ENCODE measurements around the gene WDR73. TPM values are rescaled to one million over a fixed set of nuclear protein-coding genes. Genes with fewer than 3 reads are reported as not detected.
A peak's percentile ranks its signal among the peaks of the same experiment; 100 is the strongest.

WDR73 gene
- total RNA-seq, 3 donors from 2014 or later (not counting 1 experiment from before 2014, with no cell fraction given): 19.2 to 26.7 (median 19.7) TPM

DNA sequence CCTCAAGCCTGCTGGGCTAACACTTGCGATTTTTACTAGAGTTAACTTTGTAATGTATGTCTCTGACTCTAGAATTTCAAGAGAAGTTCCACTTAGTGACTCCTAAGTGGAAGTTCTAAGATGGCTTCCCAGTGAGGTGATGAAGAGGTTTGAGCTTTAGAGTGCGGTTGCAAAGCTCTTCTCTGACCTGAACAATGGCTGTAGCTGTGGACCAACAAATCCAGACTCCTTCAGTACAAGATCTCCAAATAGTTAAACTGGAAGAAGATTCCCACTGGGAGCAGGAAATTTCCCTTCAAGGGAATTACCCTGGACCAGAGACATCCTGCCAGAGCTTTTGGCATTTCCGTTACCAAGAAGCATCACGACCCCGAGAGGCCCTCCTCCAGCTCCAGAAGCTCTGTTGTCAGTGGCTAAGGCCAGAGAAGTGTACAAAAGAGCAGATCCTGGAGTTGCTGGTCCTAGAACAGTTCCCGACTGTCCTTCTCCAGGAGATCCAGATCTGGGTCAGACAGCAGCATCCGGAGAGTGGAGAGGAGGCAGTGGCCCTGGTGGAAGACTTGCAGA is 22.3 kb downstream of the WDR73 start:
- Histone ChIP-seq H3K4me1 (ENCODE audit: control insufficient read depth, insufficient read depth, low read length) (peaks cover 29% of the 10 kb centered on the region), H3K4me3 (ENCODE audit: low read length) (peak overlapping the region; percentile 53), H3K27me3 (ENCODE audit: control insufficient read depth, insufficient read depth, low read length) (no peaks in the 10 kb centered on the region), H3K36me3 (ENCODE audit: control insufficient read depth, insufficient read depth, low read length) (no peaks in the 10 kb centered on the region), H3K27ac (ENCODE audit: low read length) (peak overlapping the region; percentile 77), H3K9me3 (ENCODE audit: control insufficient read depth, insufficient read depth, low read length) (no peaks in the 10 kb centered on the region)
- intact Hi-C loops (cut with micrococcal nuclease): loop anchor here (1.0 to 5.0 kb wide), 3 partner anchors 23 to 351 kb away; partner anchors contain the start of genes PDE8A and WDR73
- WGBS (ENCODE audit: insufficient coverage): 45% methylated on average over 7 of the region's 7 CpGs
- DNase-seq (no peak), ATAC-seq (no peak)
- H3K4me1 Mint-ChIP-seq: peaks cover 44 to 45% of the 10 kb centered on the region in 2 donors
- no peaks in the 10 kb centered on the region for H3K36me3 Mint-ChIP-seq
- TF ChIP-seq, protein P1, sequence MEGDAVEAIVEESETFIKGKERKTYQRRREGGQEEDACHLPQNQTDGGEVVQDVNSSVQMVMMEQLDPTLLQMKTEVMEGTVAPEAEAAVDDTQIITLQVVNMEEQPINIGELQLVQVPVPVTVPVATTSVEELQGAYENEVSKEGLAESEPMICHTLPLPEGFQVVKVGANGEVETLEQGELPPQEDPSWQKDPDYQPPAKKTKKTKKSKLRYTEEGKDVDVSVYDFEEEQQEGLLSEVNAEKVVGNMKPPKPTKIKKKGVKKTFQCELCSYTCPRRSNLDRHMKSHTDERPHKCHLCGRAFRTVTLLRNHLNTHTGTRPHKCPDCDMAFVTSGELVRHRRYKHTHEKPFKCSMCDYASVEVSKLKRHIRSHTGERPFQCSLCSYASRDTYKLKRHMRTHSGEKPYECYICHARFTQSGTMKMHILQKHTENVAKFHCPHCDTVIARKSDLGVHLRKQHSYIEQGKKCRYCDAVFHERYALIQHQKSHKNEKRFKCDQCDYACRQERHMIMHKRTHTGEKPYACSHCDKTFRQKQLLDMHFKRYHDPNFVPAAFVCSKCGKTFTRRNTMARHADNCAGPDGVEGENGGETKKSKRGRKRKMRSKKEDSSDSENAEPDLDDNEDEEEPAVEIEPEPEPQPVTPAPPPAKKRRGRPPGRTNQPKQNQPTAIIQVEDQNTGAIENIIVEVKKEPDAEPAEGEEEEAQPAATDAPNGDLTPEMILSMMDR (IDR thresholded peaks at IDR 0.05): no peak
- H3K9me3 Mint-ChIP-seq: no peaks in the 10 kb centered on the region
- H3K27ac Mint-ChIP-seq: peak overlapping the region; percentile 97 to 99
- no peaks in the 10 kb centered on the region for H3K27me3 Mint-ChIP-seq (ENCODE audit: low read depth in 2 of 2)
- H3K4me3 Mint-ChIP-seq: peak overlapping the region; percentile 99

DNA sequence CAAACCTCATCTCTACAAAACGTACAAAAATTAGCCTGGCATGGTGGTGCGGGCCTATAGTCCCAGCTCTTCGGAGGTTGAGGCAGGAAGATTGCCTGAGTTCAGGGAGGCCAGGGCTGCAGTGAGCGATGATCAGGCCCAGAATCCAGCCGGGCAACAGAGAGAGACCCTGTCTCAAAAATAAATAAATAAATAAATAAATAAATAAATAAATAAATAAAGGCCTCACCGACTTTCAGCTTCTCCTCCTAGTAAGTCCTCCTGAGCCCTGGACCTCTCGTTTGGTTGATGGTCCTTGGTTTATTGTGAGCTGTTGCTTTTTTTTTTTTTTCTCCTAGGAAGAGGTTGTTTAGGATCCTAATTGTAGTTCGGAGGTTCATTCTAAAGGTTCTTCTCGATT is 25.1 kb downstream of the WDR73 start:
- Mint-ChIP-seq H3K4me3 (peak overlapping the region; percentile 21), H3K4me1 (peaks cover 26 to 27% of the 10 kb centered on the region in 2 donors), H3K27me3 (ENCODE audit: low read depth in 2 of 2) (no peaks in the 10 kb centered on the region), H3K36me3 (no peaks in the 10 kb centered on the region), H3K27ac (no peak overlapping the region), H3K9me3 (no peaks in the 10 kb centered on the region)
- Histone ChIP-seq H3K27ac (ENCODE audit: low read length) (no peak overlapping the region), H3K4me3 (ENCODE audit: low read length) (no peak overlapping the region), H3K27me3 (ENCODE audit: control insufficient read depth, insufficient read depth, low read length) (no peaks in the 10 kb centered on the region), H3K9me3 (ENCODE audit: control insufficient read depth, insufficient read depth, low read length) (no peaks in the 10 kb centered on the region), H3K36me3 (ENCODE audit: control insufficient read depth, insufficient read depth, low read length) (no peaks in the 10 kb centered on the region), H3K4me1 (ENCODE audit: control insufficient read depth, insufficient read depth, low read length) (peaks cover 26% of the 10 kb centered on the region)
- WGBS (ENCODE audit: insufficient coverage): 95% methylated on average over 5 of the region's 9 CpGs
- ATAC-seq: no peak
- intact Hi-C loops (cut with micrococcal nuclease): no loop called here
- TF ChIP-seq, protein P1 (IDR thresholded peaks at IDR 0.05): no peak
- no peak for DNase-seq

DNA sequence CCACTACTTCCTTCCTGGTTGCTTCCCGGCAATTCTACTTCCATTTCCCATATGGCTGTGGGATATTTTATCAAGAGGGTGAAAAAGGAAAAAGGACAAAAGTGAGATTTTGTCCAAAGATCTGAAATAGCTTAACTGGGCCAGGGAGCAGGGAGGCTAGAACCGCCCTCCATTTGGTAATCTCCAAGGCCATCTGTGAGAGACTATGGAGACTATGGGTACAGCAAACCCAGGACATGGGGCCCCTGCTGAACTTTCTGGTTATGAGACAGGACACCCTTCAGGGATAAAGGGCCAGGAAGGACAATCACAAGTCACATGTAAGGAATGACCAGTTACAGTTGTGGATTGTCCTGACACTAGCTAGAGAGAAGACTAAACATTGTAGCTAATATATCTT is 29.0 kb downstream of the WDR73 start:
- Mint-ChIP-seq H3K9me3 (peaks cover 2 to 3% of the 10 kb centered on the region in 2 donors), H3K4me1 (no peaks in the 10 kb centered on the region), H3K4me3 (no peak overlapping the region), H3K27me3 (ENCODE audit: low read depth in 2 of 2) (no peaks in the 10 kb centered on the region), H3K36me3 (peaks cover 13% of the 10 kb centered on the region), H3K27ac (no peak overlapping the region)
- no peak overlapping the region for H3K4me3 ChIP-seq (ENCODE audit: low read length)
- intact Hi-C loops (cut with micrococcal nuclease): no loop called here
- WGBS (ENCODE audit: insufficient coverage): 100% methylated on average over 1 of the region's 2 CpGs
- TF ChIP-seq, protein P1 (IDR thresholded peaks at IDR 0.05): no peak
- DNase-seq: no peak
- no peaks in the 10 kb centered on the region for H3K27me3 ChIP-seq (ENCODE audit: control insufficient read depth, insufficient read depth, low read length)
- ATAC-seq: no peak
- peaks cover 19% of the 10 kb centered on the region for H3K9me3 ChIP-seq (ENCODE audit: control insufficient read depth, insufficient read depth, low read length)
- no peak overlapping the region for H3K27ac ChIP-seq (ENCODE audit: low read length)
- peaks cover 11% of the 10 kb centered on the region for H3K36me3 ChIP-seq (ENCODE audit: control insufficient read depth, insufficient read depth, low read length)
- no peaks in the 10 kb centered on the region for H3K4me1 ChIP-seq (ENCODE audit: control insufficient read depth, insufficient read depth, low read length)

DNA sequence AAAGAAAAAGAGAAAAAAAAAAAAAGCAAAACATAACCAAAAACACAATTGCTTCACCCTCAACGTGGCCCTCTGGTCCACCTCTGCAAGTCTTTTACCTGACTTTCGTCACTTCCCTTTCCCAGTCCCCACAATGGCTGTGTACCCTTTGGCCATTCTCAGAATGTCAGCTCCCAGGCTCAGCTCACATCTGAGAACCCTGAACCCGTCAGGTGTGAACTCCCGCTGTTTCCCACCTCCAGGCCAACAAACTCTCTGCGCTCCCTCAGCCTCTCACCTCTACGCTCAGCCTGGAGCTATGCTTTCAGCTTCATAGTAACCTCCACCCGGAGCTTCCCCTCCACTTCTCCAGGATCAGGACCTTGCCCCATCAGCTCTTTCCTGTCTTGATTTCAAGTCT is 29.7 kb downstream of the WDR73 start:
- intact Hi-C loops (cut with micrococcal nuclease): no loop called here
- Histone ChIP-seq H3K27me3 (ENCODE audit: control insufficient read depth, insufficient read depth, low read length) (no peaks in the 10 kb centered on the region), H3K36me3 (ENCODE audit: control insufficient read depth, insufficient read depth, low read length) (peaks cover 11% of the 10 kb centered on the region), H3K27ac (ENCODE audit: low read length) (no peak overlapping the region), H3K4me3 (ENCODE audit: low read length) (no peak overlapping the region), H3K4me1 (ENCODE audit: control insufficient read depth, insufficient read depth, low read length) (no peaks in the 10 kb centered on the region), H3K9me3 (ENCODE audit: control insufficient read depth, insufficient read depth, low read length) (peaks cover 19% of the 10 kb centered on the region)
- no peaks in the 10 kb centered on the region for H3K27me3 Mint-ChIP-seq (ENCODE audit: low read depth in 2 of 2)
- peaks cover 2 to 3% of the 10 kb centered on the region in 2 donors for H3K9me3 Mint-ChIP-seq
- DNase-seq: no peak
- ATAC-seq: no peak
- no peaks in the 10 kb centered on the region for H3K4me1 Mint-ChIP-seq
- H3K27ac Mint-ChIP-seq: no peak overlapping the region
- TF ChIP-seq, protein P1 (IDR thresholded peaks at IDR 0.05): no peak
- H3K4me3 Mint-ChIP-seq: no peak overlapping the region
- WGBS (ENCODE audit: insufficient coverage): 92% methylated on average over 6 of the region's 7 CpGs
- H3K36me3 Mint-ChIP-seq: peaks cover 13% of the 10 kb centered on the region

Measured in natural killer cell (primary cell).